NCI-H1694 treated with DMSO at 0.1 percent for 48 hours (cell line): ENCODE results near the gene IFRD1.

Experiments used
- DNase-seq: peaks from one replicate; lab custom pipeline; 2025; lab: John Stamatoyannopoulos, UW

IFRD1 gene

GRCh38 chr7:112487457-112488263 lies 37.4 kb downstream of the IFRD1 start:
- no peak for DNase-seq

GRCh38 chr7:112488264-112488552 lies 37.9 kb downstream of the IFRD1 start:
- DNase-seq: no peak

GRCh38 chr7:112492186-112492585 lies 41.9 kb downstream of the IFRD1 start:
- DNase-seq: no peak

GRCh38 chr7:112494656-112495055 lies 44.4 kb downstream of the IFRD1 start:
- no peak for DNase-seq

GRCh38 chr7:112495156-112495788 lies 45.0 kb downstream of the IFRD1 start:
- DNase-seq: no peak

GRCh38 chr7:112495810-112496462 lies 45.7 kb downstream of the IFRD1 start:
- DNase-seq: peak; percentile 56

- no peak for DNase-seq
These were observed 47.2 kb downstream of the IFRD1 start for GRCh38 chr7:112497481-112497880.

GRCh38 chr7:112500619-112501018 lies 50.4 kb downstream of the IFRD1 start:
- DNase-seq: peak; percentile 4

- no peak for DNase-seq
These were observed 51.7 kb downstream of the IFRD1 start for GRCh38 chr7:112501801-112502503.

GRCh38 chr7:112502700-112503099 lies 52.4 kb downstream of the IFRD1 start:
- DNase-seq: no peak

- DNase-seq: no peak
These were observed 53.2 kb downstream of the IFRD1 start for GRCh38 chr7:112503361-112503972.

GRCh38 chr7:112504093-112504695 lies 53.9 kb downstream of the IFRD1 start:
- no peak for DNase-seq

GRCh38 chr7:112505495-112505894 lies 55.2 kb downstream of the IFRD1 start:
- no peak for DNase-seq

GRCh38 chr7:112508404-112508803 lies 58.1 kb downstream of the IFRD1 start:
- no peak for DNase-seq

- DNase-seq: no peak
These were observed 59.1 kb downstream of the IFRD1 start for GRCh38 chr7:112509402-112509801.

GRCh38 chr7:112510001-112510742 lies 59.9 kb downstream of the IFRD1 start:
- DNase-seq: no peak

- no peak for DNase-seq
These were observed 60.5 kb downstream of the IFRD1 start for GRCh38 chr7:112510743-112511110.

GRCh38 chr7:112511451-112512202 lies 61.4 kb downstream of the IFRD1 start:
- DNase-seq: no peak

GRCh38 chr7:112512451-112513210 lies 62.4 kb downstream of the IFRD1 start:
- DNase-seq: peak; percentile 44

- DNase-seq: no peak
These were observed 65.7 kb downstream of the IFRD1 start for GRCh38 chr7:112515989-112516388.
